Measurements from ENCODE around the gene LRRC58. TPM values are rescaled to one million over a fixed set of nuclear protein-coding genes. Genes with fewer than 3 reads are reported as not detected.

The LRRC58 gene
- total and polyA plus RNA-seq, 2 of the 8 experiments (the other 6 are each of a cell fraction or from before 2014, with no cell fraction given): 4.3 to 15.4 TPM

GRCh38 chr3:120306519-120307455 is 42.4 kb downstream of the LRRC58 start:
- ChIA-PET CTCF (ENCODE audit: partially characterized antibody) (no interaction called here), POLR2A (ENCODE audit: partially characterized antibody) (no interaction called here)
- WGBS, 2 experiments (ENCODE audit: extremely low coverage in 1 of 2, insufficient coverage in 1 of 2, insufficient read length in 1 of 2, insufficient replicate concordance in 2 of 2, low coverage in 1 of 2, low lambda C conversion rate in 2 of 2, missing lambda C conversion rate in 1 of 2): 94% methylated on average over 61 of the region's 72 CpGs; no CpG with 5 or more reads in 1 of the 2 experiments

More at GRCh38 chr3:120306519-120307455, 42.4 kb downstream of the LRRC58 start:
- FAIRE-seq (no peak), DNase-seq (ENCODE audit: low read depth in 1 of 2, low spot score in 2 of 2) (no peak)
- H3K36me3 ChIP-seq (ENCODE audit: control insufficient read depth in 2 of 4, insufficient read depth in 4 of 4, low read length in 3 of 4): no peaks in the 10 kb centered on the region
- H2BK5ac ChIP-seq (ENCODE audit: low read depth, low read length): no peak overlapping the region
- no peak overlapping the region for H3K14ac ChIP-seq (ENCODE audit: insufficient read length)
- no peak overlapping the region for H2BK15ac ChIP-seq (ENCODE audit: low read length)
- H3K4ac ChIP-seq (replicated peaks; ENCODE audit: insufficient read length, low read depth, low read length): no peak overlapping the region
- no peak overlapping the region for H2BK12ac ChIP-seq (ENCODE audit: low read depth, low read length)
- H3K4me3 ChIP-seq (ENCODE audit: extremely low read depth in 1 of 4, insufficient read depth in 2 of 4, low read depth in 3 of 4, low read length in 4 of 4): no peak overlapping the region
- H3K27me3 ChIP-seq (replicated peaks in 1 of 4; ENCODE audit: control insufficient read depth in 3 of 4, extremely low read depth in 1 of 4, insufficient read depth in 3 of 4, low read length in 3 of 4): no peaks in the 10 kb centered on the region
- no peaks in the 10 kb centered on the region for H3K79me1 ChIP-seq (ENCODE audit: low read depth, low read length)
- peak overlapping the region; percentile 35 for H4K8ac ChIP-seq (ENCODE audit: extremely low read depth, insufficient read depth, low read length)
- H3K9ac ChIP-seq (replicated peaks in 1 of 4; ENCODE audit: extremely low read depth in 1 of 4, low read depth in 3 of 4, low read length in 3 of 4): no peak overlapping the region
- no peak overlapping the region for H2BK120ac ChIP-seq (replicated peaks; ENCODE audit: low read depth, low read length)
- no peak overlapping the region for H4K5ac ChIP-seq (ENCODE audit: insufficient read length, low read depth, low read length)
- peak overlapping the region; percentile 81; the same call in 1 of the 2 replicates for H2AFZ ChIP-seq (ENCODE audit: low read length)
- H3K79me2 ChIP-seq (ENCODE audit: control insufficient read depth in 1 of 2, insufficient read depth in 2 of 2, low read length in 2 of 2): no peaks in the 10 kb centered on the region
- no peak overlapping the region for H3K56ac ChIP-seq (replicated peaks; ENCODE audit: insufficient read length, low read depth, low read length)
- no peak overlapping the region for H3K18ac ChIP-seq (ENCODE audit: extremely low read depth, low read length)
- 0 out of 2 replicates have a peak, but pooled peaks cover 2% of the 10 kb centered on the region for H3K23me2 ChIP-seq (ENCODE audit: low read depth, low read length)
- no peak overlapping the region for H3K27ac ChIP-seq (ENCODE audit: low read depth, low read length)
- H3K4me2 ChIP-seq (ENCODE audit: insufficient read depth in 1 of 2, low read depth in 2 of 2, low read length in 2 of 2): no peak overlapping the region
- no peak overlapping the region for H2AK5ac ChIP-seq (ENCODE audit: low read depth, low read length)
- H3K23ac ChIP-seq (ENCODE audit: insufficient read length): no peak overlapping the region
- TF ChIP-seq BRCA1 (IDR thresholded peaks at IDR 0.05; ENCODE audit: low read depth, low read length) (no peak), RAD21 (IDR thresholded peaks at IDR 0.05 in 1 of 2, conservative IDR thresholded peaks at IDR 0.05 in 1 of 2; ENCODE audit: low read depth in 2 of 2, low read length in 2 of 2) (no peak), RNF2 (IDR thresholded peaks at IDR 0.05; ENCODE audit: borderline replicate concordance, low read depth, low read length, missing control alignments, poor library complexity, severe bottlenecking) (no peak), CBX5 (IDR thresholded peaks at IDR 0.05; ENCODE audit: low read depth, low read length) (no peak), CHD2 (IDR thresholded peaks at IDR 0.05; ENCODE audit: low read length) (no peak), GABPA (IDR thresholded peaks at IDR 0.05; ENCODE audit: borderline replicate concordance, insufficient read depth, low read length) (no peak), SP1 (IDR thresholded peaks at IDR 0.05; ENCODE audit: low read depth, low read length) (no peak), MAX (IDR thresholded peaks at IDR 0.05) (no peak), RXRA (IDR thresholded peaks at IDR 0.05; ENCODE audit: insufficient read depth, low read depth, low read length) (no peak), PHF8 (conservative IDR thresholded peaks at IDR 0.05; ENCODE audit: low read depth, low read length) (no peak)
- no peak overlapping the region for H4K91ac ChIP-seq (replicated peaks; ENCODE audit: insufficient read length, low read length)
- H3K9me3 ChIP-seq (ENCODE audit: insufficient read depth in 2 of 2, low read depth in 1 of 2, low read length in 1 of 2): peaks cover 0 to under 1% of the 10 kb centered on the region in 2 experiments; a peak in 1 of 4 replicates
- no peak overlapping the region for H2BK20ac ChIP-seq (ENCODE audit: low read length)
- peaks cover 0 to 3% (median 0%) of the 10 kb centered on the region in 4 experiments; a peak in 1 of 7 replicates for H3K4me1 ChIP-seq (replicated peaks in 1 of 4; ENCODE audit: control insufficient read depth in 3 of 4, insufficient read depth in 4 of 4, low read length in 3 of 4)
- H4K20me1 ChIP-seq (replicated peaks in 1 of 2; ENCODE audit: control insufficient read depth in 1 of 2, insufficient read depth in 2 of 2, low read length in 2 of 2): no peaks in the 10 kb centered on the region

Measured in H1 (cell line).